HS-27A (cell line): ENCODE data around the gene RDH13.
"Not testable (repeated sequence)": the region's sequence is repeated elsewhere in the genome, so short reads cannot be mapped to it uniquely, and the experiment has no call there.

ENCODE experiments used
- DNase-seq: peaks from one replicate; pipeline ENCODE4 v3.0.0-alpha.2; 2012; ENCODE audit warnings: low read depth, missing footprints

Gene RDH13

GRCh38 chr19:55062735-55063491, at the start of gene RDH13:
Gene RDH13, minus strand, starts transcription at chr19:55063148. Its CDS starts 116 bp downstream, at chr19:55063032.
- DNase-seq: no peak

GRCh38 chr19:55112246-55112776, 49.4 kb upstream of the RDH13 start:
- no peak for DNase-seq

GRCh38 chr19:55111238-55111831, 48.4 kb upstream of the RDH13 start:
- DNase-seq: no peak

- no peak for DNase-seq
Measured at GRCh38 chr19:55109527-55110291, 46.8 kb upstream of the RDH13 start.

GRCh38 chr19:55107252-55107651, 44.3 kb upstream of the RDH13 start:
- not testable (repeated sequence) for DNase-seq

GRCh38 chr19:55106591-55106990, 43.6 kb upstream of the RDH13 start:
- DNase-seq: no peak

GRCh38 chr19:55105237-55105636, 42.3 kb upstream of the RDH13 start:
- DNase-seq: no peak

GRCh38 chr19:55103190-55103589, 40.2 kb upstream of the RDH13 start:
- DNase-seq: no peak

GRCh38 chr19:55101261-55101660, 38.3 kb upstream of the RDH13 start:
- no peak for DNase-seq

GRCh38 chr19:55099557-55100506, 36.9 kb upstream of the RDH13 start:
- DNase-seq: no peak

GRCh38 chr19:55098716-55099556, 36.0 kb upstream of the RDH13 start:
- no peak for DNase-seq

GRCh38 chr19:55097864-55098715, 35.1 kb upstream of the RDH13 start:
- DNase-seq: no peak

GRCh38 chr19:55096061-55096701, 33.2 kb upstream of the RDH13 start:
- DNase-seq: no peak

- no peak for DNase-seq
Measured at GRCh38 chr19:55095260-55096060, 32.5 kb upstream of the RDH13 start.

GRCh38 chr19:55094456-55095259, 31.7 kb upstream of the RDH13 start:
- DNase-seq: no peak

GRCh38 chr19:55092423-55093318, 29.7 kb upstream of the RDH13 start:
- DNase-seq: no peak
